H4 (cell line): ENCODE results near the gene USP25. TPM values are rescaled to one million over a fixed set of nuclear protein-coding genes. Genes with fewer than 3 reads are reported as not detected.
"Not testable (repeated sequence)": the region's sequence is repeated elsewhere in the genome, so short reads cannot be mapped to it uniquely, and the experiment has no call there.

Experiments used
- DNase-seq: peaks from one replicate; pipeline ENCODE4 v3.0.0-alpha.2; 2015; ENCODE audit warnings: low spot score
- total RNA-seq: library from RNA; depleted of rRNA; stranded (reverse); fragments of >200 nt; shearing (Covaris generic); gene quantifications from 2 replicates; pipeline ENCODE4 v1.2.3, GENCODE V29; 2014

The USP25 gene
- total RNA-seq, 1 experiment from 2014 or later, result 19.0 TPM

DNA sequence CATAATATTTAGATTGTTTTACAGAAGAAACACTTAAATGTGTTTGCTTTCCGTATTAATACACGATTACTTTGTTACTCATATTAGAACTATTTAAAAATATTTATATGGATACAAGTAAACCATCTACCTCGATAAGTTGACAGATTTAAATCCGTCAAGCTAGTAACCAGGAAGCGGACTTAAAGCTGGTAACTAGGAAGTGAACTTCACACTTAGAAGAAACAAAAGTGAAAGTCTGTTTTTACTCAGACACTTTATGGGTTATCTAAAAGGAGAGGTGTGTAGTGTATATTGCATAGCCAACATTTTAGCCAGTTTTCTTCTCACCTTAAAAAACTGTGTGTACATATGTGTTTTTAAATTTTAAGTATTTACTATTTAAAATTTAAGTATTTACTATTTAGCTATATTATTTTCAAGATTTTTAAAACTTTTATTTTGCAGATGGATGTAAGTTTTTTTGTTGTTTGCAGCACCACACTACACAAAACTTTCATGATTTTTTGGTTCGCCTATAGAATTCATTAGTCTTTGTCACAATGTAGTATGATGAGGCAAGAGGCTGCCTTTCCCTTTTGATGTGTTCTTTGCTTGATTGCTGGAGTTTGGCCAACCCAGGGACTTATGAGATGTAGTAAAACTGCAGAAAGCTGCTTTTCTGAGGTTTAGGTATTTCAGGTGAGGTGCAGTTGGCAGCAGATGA, 2.7 kb downstream of the USP25 start:
- peak; percentile 86 for DNase-seq

DNA sequence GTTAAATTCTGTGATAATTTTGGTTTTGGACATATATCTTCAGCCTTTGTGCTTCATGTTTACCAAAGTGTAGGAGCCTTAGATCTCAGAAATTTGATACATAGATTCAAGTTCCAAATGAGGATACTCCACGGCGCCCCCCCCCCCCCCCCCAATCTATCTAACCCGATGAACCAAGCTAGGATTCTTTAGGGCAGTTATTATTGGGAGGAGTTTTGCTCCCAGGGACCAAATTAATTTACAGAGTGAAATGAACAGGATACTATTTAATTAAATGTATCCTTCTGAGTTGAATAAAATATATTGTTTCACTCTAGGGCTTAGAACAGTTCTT, 3.2 kb downstream of the USP25 start:
- DNase-seq, result no peak

DNA sequence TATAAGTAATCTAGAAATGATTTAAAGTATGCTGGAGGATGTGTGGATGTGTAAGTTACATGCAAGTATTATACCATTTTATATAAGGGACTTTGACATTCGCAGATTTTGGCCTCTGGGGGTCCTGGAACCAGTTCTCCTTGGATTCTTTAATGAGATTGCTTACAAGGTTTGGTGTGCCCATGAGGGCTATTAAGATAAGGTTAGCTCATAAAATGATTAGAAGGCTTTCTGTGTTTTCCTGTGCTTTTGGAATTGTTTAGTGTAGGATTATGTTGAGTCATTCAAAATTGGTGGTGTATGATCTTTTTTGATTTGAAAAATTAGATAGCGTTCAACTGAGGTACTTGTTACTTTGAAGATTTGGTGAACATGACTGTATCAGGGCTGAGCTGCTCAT, 5.6 kb downstream of the USP25 start:
- DNase-seq, result no peak

DNA sequence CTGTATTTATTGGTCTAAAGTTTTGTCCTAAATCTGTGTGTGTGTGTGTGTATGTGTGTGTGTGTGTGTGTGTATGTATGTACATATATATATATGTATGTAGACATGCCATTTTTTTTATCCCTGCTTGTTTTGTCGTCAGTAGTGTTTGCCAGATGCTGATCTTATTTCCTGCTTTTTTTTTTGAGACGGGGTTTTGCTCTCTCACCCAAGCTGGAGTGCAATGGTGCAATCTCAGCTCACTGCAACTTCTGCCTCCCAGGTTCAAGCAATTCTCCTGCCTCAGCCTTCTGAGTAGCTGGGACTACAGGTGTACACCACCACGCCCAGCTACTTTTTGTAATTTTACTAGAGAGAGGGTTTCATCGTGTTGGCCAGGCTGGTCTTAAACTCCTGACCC, 6.1 kb downstream of the USP25 start:
- peak; percentile 47 for DNase-seq

DNA sequence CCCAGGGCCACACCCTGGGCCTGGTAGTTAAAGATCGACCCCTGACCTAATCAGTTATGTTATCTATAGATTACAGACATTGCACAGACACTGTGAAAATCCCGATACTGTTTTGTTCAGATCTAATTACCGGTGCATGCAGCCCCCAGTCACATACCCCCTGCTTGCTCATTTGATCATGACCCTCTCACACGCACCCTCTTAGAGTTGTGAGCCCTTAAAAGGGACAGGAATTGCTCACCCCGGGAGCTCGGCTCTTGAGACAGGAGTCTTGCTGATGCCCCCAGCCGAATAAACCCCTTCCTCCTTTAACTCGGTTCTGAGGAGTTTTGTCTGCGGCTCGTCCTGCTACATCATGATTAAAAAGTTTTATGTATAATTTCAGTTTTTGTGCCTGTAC, 9.0 kb downstream of the USP25 start:
- DNase-seq, result not testable (repeated sequence)

DNA sequence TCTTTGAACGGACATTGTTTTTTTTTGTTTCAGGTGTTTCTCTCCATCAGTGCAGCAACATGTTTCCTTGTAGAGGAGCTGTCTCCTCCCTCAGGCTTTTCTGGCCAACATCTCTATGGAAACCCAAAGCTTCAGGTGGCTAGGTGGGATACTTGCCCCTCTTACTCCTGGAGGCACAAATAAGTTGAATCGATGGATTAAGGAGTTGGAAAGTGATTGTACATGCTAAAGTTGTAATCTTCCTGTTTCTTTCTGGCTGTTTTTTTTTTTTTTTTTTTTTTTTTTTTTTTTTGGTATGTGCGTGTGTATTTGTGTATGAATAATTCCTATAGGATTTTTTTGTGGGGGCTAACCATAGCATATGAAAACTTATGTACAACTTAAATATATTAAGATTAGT, 10.6 kb downstream of the USP25 start:
- DNase-seq, result no peak

DNA sequence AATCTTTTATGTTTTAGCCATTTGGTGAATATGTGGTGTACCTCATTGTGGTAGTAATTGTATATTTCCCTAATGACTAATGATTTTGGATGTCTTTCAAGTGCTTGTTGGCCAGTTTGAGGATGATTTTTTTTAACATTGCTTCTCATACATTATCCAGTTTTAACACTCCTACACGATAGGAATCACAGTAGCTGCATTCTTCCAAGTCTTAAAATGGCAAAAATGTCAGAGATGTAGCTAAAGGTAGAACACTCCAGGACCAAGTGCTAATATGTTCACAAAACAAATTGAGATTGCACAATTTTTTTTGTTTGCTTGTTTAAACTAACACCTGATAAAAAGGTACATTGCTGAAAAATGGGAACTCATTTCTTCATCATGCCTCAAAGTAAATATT, 11.7 kb downstream of the USP25 start:
- no peak for DNase-seq

DNA sequence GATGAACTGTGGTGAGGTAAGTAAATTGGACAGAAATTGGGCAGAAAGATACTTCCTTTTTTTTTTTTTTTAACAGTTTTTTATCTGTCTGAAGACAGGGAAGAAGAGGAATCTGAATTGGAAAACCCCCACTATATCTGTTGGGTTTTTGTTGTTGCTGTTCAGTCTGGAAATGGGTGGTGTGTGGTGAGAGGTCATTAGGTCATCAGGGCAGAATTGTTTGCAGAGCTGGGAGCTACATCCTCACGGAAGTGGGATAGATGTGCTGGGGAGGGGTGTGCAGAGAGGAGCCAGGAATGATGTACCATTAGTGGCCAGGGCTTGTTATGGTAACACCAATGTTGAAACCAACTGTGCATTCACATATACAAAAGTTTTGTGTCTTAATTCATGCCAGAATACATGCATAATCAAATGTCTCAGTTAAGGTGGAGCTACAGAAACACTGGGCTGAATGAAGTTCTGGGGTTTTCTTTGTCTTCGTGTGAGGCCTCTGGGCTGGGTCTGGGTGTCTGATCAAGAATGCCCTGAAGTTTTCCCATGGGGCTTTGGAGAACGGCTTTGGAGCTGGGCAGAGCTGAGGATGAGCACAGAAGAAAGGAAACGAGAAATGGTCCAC, 12.4 kb downstream of the USP25 start:
- DNase-seq, result peak; percentile 25

DNA sequence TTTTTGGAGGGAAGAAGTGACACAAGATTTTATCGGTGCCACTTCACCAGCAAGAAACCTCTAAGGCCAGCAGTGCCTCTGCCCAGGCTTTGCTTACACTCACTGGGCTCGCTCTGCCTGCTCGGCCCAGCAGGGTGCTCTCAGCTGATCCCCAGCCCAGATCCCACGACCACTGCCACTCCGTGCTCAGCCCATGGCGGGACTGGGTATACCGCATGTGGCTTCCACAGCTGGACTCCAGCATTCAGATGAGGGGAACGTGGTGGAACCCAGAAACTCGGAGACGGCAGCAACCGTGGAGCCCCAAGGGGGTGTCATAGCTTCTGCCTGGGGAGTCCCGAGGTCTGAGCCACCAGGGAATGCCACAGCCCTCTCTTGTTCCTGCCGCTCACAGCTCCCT, 12.9 kb downstream of the USP25 start:
- no peak for DNase-seq

DNA sequence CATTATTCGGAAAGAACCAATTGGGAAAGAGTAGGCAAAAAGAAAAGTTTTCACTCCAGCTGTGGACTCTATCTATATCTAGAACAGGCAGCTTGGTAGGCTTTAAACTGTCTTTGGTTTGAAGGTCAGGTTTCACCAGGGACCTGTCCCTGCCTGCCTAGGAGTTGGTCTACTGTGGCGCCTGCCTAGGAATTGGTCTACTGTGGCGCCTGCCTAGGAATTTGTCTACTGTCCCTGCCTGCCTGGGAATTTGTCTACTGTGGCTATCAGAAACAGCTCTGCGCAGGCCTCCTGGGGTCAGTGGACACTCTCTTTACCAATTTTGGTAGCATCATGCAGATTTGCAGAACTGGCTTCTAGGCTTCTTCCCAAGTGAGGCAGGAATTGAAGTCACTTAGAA, 13.8 kb downstream of the USP25 start:
- DNase-seq, result no peak

DNA sequence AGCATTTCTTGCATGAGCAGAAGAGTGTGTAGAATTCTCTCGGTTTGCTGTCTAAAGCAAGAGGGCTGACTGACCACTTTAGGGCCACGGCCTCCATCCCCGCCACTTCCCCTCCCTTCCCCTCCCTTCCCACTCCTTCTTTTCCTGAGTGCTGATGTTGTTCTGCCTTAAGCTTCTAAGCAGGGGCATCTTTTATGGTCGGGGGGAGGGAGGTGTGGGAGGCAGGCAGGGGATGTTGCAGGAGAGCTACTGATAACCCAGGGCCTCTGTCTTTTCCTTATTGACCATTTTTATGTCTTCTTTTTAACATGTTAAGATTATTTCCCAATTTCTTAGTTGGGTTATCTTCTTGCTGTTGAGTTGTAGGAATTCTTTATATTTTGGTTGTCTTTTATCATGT, 15.1 kb downstream of the USP25 start:
- no peak for DNase-seq

DNA sequence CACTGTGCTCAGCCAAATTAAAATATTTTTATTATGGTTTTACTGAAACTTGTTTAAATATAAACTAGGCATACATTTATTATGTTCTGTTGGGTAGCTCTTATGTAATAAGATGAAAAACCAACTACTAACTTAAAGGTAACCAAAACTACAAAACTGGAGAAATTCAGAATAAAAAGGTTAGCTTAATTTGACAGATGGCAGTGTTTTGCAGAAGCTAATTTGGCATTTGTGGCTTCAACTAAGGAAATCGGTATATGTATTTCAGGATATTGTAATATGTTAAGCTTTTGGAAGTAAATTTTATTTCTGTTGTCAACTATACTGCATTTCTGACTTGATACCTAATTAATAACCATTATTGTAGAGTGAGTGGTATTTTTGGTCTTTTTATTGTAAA, 18.8 kb downstream of the USP25 start:
- DNase-seq, result no peak

DNA sequence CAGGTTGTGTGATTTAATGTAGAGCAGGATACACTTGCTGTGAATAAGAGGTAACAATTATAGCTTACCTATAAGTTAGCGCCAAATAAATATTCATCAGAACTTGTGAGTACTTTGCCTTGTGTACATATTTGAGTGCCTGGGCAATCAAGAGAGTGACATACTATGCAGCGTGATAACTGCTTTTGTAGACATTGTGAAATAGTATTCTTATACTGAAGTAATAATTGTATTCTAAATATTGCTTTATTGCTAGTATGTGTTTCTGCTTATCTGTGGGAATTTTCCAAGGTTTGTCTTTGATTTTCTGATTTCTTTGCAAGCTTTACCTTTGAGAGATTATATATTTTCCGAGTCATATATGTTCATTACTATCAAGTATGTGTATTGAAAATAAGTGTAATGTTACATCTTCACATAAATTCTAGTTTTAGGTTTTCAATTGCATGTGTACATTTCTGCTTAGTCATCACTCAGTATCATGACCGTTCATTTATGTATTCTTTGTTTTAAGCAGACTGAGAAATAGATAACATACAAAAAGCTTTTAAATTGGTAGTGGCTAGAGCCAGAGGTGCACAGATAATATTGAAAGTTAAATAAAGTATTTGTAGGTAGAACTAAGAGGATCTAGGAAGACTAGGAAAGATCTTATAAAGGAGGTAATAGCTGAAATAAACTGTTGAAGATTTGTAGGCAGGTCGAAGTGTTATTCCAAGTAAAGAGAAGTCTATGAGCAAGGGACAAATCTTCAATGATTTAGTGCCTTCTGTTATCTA, 19.5 kb downstream of the USP25 start:
- DNase-seq, result no peak

DNA sequence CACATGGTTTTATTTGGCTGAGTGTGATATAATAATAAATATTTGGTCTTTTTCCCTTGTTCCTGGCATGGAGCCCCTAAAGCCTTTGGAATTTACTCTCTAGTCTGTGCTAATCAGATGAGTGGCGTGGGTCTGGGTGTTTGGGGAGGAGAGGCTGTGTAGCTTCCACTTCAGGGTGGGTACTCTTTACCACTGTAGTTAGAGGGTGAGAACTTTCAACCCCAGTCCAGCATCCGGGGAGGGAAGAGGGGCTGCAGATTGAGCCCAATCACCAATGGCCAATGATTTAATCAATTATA, 20.0 kb downstream of the USP25 start:
- no peak for DNase-seq

DNA sequence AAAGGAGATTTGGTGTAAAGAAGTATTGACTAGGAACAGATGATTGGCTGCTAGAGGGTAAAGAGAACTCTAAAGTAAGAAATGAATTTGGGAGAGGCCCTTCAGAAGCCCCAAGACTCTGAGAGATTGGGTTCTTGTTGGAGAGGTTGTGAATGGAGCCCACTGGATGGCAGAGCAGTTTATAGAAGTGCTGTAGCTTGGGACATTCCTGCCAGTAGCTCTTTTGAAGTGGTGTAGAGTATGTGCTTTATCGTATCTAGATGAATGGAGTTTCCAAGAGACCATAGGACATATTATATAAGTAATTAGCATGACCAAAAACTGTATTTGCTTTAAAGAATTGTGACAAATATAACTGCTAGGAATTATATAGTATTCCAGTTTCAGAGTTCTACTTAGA, 21.3 kb downstream of the USP25 start:
- no peak for DNase-seq

DNA sequence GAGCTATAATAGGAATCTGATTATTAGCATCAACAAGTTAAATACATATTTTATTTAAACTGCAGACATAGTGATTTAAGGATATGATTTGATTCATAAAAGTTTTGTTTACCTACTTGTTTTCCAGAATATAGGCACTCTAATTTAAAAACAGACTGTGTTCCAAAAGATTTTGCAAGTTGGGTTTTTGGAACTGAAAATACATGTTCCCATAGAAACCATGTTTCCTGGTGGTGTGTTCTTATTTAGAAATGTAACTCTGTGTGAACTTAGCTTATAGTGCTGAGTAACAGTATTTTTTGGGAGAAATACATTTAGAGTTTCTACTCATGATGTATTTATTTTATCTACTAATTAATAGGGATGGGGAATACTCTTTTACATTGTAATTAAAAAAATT, 21.8 kb downstream of the USP25 start:
- no peak for DNase-seq

DNA sequence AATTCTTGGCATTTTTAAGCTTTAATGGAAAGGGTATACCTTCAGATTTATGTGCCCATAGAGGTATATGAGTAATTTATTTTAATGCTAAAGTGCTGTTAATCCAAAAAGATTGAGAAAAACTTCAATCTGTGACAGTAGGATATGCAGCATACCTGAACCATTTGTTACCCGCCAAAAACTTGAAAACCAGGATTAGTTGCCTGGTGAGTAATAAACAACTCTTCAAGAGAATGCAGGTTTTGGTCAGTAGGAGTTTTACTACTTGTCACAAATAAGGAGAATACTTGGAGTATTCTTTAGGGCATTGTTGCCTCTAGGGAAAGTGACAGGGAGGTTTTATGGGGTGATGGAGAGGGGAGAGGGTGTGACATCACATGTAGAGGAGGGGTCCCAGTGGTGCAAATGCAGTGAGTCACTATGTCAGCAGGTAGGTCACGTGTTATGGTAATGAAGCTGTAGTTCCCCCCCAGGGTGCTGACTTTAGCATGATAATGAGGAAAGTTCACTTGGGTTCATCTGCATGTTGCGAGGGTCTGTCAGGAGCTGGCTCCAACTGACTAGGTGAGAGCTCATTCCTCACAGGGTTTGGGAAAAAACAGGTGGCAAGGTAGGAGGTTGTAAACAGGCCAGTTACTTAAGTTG, 23.1 kb downstream of the USP25 start:
- DNase-seq, result no peak

DNA sequence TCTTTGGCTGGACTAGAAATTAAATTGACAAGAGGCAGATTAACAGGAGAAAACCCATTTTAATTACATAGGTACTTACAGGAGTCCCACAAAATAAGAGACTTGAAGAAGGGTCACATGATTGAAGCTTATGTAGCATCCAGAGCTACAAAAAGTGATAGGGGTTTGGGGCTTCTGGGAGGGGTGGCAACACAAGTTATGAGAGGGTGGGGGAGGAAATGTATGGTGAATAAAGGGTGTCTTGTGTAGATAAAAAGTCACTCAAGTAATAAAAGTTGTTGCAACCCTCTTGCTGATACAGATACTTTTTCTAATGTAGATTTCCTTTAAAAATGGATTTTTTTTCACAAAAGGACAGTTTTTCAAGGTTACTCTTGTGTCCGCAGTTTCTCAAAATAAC, 24.0 kb downstream of the USP25 start:
- no peak for DNase-seq

DNA sequence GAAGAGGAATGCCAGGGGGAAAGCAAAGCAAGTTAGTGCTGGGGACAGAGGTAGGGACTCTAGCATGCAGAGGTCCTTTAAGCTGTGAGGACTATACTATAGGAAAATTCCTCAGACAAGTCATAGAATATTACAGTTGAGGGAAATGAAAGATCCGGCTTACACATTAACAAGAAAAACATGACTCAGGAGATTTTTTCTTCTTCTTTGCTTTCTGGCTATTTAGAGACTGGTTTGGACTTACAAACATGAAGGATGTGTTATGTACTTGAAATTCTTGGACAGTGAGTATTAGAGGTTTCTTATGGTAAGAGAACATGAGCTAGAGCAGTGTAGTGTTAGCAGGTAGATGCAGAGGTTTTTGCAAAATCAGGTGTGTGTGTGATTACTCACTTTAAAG, 24.9 kb downstream of the USP25 start:
- no peak for DNase-seq

DNA sequence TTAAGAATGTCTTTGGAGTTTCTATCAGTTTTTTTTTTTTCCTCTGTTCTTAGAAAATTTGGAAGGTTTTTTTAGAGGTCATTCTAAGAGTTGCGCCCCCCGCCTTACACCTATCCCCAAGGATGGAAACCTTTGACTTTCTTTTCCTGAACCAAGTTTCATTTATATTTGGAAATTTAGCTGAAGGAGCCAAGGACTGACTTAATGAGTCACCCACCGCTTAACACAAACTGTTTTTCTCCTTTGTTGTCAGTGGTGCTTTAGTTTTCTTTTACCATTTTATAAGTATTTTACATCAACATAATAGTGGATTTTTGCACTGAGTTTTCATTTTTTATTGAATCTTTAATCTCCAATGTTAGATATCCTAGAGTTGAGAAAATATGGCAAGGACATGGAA, 25.3 kb downstream of the USP25 start:
- no peak for DNase-seq

DNA sequence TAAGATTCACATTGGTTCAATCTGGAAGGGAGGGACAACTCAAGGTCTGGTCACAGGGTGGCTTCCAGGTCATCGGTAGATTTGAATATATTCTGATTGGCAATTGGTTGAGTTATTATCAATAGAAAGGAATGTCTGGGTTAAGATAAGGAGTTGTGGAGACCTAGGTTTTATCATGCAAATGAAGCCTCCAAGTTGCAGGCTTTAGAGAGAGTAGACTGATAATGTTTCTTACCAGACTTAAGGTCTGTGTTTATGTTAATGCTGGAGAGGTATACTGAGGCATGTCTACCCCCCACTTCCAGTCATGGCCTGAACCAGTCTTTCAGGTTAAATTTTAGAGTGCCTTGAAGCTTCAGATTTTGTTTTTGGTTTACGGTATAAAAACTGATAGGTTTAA, 29.7 kb downstream of the USP25 start:
- DNase-seq, result no peak

DNA sequence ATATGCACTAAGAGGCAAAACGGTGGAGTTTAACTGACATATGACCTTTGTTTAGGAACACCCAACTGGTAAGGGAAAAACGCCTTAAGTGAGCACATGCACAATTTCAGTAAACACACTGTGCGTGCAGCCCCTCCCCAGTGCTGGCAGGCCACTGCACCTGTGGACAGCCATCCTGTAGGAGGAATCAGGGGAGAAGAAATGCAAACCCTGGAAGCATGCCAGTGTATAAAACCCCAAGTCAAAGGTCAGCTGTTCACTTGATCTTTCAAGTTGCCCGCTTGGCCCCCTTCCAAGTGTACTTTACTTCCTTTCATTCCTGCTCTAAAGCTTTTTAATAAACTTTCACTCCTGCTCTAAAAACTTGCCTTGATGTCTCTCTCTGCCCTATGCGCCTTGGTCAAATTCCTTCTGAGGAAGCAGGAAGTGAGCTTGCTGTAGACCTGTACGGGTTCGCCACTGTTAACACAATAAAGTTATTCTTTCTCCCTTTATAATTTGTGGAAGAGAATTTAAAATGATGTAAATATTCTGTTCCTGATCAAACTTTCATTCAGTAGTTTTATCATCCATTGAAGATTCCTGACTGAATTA, 31.8 kb downstream of the USP25 start:
- DNase-seq, result no peak

DNA sequence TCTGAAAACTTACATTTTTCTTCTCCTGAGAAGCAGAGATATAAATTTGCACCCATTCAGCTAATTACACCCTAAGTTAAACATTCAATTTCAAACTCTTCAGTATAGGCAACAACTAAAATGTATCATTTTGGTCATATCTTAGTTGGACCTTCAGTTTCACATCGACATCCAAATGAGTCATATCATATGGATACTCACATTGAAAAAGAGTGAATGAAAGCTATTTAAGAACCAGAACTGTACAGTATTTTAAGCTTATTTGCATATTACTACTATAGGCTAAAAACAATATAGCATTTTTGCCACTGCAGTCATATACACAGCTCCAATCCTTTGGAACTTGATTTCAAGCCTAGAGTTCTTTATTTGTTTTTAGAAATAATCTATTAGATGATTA, 33.6 kb downstream of the USP25 start:
- no peak for DNase-seq
